GM19238 (cell line): Measurements from ENCODE around the gene PKP2.
"Not testable (repeated sequence)": the region's sequence is repeated elsewhere in the genome, so short reads cannot be mapped to it uniquely, and the experiment has no call there.

Source experiments
- DNase-seq: peaks from one replicate; pipeline ENCODE4 v3.0.0; 2011; ENCODE audit warnings: low spot score; ENCODE audit not compliant: insufficient read length

The PKP2 gene

GRCh38 chr12:32897281-32897610 is 669 bp upstream of the PKP2 start:
- DNase-seq = no peak

DNA sequence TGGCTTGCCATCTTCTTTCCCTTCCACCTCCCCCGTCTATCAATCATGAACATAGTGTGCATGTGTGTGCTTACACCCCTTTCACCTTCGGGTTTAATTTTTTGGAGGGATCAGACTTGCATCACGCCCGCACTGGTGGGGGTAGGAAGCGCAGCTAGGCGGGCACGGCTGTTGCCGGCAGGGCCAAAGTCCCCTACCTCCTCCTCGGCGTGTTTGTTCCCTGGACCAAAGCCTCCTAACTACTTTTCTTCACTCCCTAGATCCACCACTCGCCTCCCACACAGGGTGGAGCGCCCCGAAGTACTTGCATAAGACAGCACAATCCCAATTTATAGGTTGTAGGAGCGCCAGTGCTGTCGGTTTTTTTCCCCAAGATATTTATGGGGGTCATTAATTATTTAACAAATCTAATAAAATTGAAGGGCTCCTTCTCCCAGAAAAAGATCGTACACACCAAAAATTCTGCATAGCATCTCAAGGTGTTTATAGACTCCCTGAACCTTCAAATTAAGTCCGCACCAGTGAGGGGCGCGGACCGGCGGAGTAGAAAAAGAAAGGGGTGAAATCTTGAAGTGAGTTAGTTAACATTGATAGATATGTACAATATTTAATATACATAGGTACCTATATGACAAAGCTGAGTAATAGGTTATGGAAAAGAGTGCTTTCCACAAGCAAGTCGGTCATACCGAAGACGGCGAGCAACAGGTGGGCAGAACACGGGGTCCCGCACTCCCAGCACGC is 717 bp downstream of the PKP2 start:
- DNase-seq = no peak

DNA sequence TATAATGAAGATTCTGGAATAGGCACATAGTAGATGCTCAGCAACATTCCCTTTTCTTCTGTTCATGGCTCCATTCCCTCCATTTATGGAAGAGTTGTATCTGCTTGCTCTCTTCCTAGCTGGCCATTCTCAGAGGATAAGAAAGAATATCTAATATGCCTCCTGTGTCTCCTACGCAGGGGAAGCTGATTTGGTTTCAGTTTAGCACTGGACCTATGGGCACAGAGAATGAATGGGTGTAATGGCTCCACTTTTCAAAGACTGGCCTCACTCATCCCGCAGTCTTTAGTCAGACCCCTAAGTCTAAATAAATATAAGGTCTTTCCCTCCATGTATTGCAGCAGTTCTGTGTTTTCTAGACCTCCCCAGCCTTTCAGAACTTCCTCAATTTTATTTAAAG is 2.0 kb downstream of the PKP2 start:
- no peak for DNase-seq

DNA sequence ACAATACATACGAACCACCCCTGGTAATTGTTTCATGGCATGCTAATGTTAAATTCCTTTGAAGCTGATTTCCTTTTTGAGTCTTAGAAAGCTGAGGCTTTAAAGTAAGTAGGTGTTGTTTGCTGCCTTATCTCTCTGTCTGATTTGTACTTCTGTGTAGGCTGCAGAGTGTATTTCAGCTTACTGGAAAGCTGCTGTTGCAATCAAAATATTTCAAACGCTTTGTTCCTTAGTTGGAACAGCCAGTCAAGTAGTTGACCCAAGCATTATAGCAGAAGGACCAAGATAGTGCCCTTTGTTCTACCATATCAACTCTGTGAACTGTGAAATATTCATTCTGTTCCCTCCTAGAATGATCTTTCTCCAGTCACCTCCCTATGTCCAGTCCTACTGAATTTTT is 3.1 kb downstream of the PKP2 start:
- DNase-seq = no peak

DNA sequence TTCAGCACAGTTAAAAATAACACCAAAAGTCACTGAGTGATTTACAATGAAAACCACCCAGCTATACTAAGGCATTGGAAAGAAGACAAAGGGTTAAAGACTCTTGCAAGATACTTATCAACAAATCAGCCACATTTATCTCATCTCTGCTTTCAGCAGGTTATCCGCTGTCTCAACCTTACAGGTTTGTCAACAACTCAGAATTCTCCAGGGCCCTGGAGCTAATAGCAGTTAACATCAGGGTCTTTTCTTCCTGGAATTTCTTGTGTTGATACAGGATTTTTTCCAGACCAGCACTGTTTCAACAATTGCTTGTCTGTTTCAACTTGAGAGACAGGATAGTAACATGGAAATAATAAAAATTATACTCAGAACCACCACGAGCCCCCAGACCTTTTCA is 3.5 kb downstream of the PKP2 start:
- no peak for DNase-seq

GRCh38 chr12:32892369-32892768 is 4.2 kb downstream of the PKP2 start:
- not testable (repeated sequence) for DNase-seq

GRCh38 chr12:32891956-32892355 is 4.6 kb downstream of the PKP2 start:
- no peak for DNase-seq

DNA sequence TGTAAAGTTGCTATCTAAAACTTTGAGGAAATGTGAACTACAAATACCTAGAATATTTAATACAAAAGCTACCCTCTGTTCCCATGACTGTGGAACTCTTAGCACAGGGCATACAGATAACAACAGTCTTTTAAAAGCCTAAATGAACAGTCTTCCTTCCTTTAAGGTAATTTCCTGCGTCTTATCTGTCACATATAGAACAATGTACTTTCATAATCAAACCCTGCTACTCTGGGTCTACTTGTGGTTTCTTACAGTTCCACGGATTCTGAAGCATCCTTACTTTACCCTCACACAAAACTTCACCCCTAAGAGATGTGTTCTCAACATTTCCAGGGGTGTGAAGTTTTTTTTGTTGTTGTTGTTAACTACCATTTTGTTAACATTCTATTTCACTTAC is 5.1 kb downstream of the PKP2 start:
- no peak for DNase-seq

GRCh38 chr12:32889011-32889760 is 7.4 kb downstream of the PKP2 start:
- DNase-seq = no peak

- DNase-seq = no peak
Observed at GRCh38 chr12:32887058-32887457, 9.5 kb downstream of the PKP2 start.

DNA sequence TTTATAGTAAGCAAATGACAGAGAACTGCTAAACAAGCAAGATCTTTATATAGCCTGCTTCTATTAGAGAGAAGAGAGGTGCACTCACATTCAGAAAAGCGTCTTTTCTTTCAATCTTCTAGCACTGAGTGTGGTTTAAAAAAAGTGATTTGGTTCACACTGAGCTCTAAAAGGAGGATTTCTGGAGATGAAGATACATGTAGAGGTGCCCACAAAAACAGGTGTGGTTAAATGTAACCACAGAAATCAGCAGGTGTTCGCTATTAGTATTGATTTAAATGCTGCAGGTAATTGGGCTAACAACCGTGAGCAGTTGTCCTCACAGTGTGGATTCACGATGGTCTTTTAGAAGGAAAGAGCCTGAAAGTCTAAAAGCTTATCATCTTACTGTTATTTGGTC is 10.7 kb downstream of the PKP2 start:
- no peak for DNase-seq

- DNase-seq = no peak
Observed at GRCh38 chr12:32884962-32885361, 11.6 kb downstream of the PKP2 start.

GRCh38 chr12:32881702-32882101 is 14.9 kb downstream of the PKP2 start:
- no peak for DNase-seq

DNA sequence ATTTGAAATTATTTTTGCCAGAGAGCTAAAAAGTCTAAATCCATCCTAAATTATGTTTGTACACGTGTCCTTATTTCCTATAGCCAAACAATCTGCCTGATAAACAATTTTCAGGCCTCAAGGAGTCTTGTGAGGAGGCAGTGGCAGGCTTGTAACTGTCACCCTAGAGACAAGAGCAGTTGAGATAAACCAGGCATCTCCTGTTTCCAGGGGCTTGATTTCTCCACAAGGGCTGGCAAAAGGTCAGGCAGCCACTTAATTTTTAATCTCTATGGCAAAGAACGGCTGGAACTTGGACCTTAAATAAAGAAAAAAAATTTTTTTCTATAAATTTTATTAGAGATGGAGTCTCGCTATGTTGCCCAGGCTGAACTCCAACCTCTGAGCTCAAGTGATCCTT is 15.5 kb downstream of the PKP2 start:
- no peak for DNase-seq

- not testable (repeated sequence) for DNase-seq
Observed at GRCh38 chr12:32879066-32879465, 17.5 kb downstream of the PKP2 start.

DNA sequence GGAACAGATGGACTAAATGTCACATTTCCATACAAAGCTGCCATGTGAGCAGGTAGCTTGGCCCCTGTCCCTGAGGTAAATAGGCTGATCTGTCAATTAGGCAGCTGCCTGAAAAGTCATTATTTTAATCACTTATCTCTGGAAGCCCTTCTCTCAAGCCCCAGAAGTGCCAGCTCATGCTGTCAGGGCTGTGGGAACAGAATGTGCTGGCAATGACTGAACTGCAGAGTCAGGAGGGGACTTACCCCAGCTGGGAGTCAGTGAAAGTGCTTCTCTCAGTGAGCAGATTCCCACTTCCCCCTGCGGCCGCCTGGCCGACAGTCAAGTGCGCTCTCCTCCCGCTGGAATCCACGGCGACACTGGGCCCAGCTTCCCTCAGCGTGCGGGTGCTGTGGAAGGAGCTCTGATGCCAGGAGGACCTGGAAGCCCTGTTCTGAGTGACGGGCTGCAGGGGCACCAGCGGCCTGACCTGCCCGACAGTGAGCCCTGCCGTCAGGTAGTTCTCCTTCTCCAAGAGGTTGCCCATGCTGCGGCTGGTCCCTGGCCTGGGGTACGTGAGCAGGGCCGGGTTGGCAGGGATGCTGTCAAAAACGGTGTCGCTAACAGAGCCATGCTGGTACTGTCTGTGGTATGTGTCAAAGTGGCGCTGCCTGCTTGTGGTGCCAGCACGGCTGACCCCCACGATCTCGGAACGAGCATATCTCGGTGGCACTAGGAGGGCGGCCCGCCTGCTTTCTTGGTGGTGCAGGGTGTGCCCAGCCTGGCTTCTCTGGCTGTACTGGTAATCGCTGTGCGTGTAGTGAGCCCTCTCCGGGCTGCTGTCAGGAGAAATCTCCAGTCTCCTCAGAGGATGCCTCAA is 18.7 kb downstream of the PKP2 start:
- DNase-seq = no peak

DNA sequence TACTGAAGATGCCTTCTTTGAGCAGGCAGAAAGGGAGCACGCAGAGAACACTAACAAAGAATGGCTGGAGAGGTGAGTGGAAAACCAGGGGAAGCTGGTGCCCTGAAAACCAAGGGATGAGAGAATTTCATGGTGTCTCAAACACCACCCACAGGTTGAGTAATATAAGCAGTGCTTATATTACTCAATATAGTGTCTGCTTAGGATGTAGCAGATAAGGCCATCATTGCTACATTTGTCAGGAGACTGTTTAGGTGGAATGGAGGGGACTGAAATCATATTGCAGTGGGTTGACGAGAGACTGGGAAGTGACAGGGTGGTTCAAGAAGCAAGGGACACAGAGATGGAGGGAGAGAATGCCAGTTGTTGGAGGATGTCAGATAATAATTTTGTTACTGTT is 20.6 kb downstream of the PKP2 start:
- no peak for DNase-seq

DNA sequence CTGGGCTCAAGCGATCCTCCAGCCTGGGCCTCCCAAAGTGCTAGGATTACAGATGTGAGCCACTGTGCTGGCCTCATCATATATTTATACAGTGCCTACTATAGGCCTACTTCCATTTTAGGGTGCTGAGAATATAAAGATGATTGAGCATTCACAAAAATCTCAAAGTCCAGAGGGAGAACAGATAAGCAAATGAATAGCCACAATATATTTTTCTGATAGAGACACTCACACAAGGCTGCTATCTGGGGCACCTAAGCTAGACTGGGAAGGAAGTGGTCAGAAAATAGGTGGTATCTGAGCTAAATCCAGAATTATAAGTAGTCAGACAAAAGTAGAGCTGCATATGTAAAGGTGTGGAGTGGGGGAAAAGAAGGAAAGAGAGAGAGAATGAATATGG is 21.6 kb downstream of the PKP2 start:
- no peak for DNase-seq

DNA sequence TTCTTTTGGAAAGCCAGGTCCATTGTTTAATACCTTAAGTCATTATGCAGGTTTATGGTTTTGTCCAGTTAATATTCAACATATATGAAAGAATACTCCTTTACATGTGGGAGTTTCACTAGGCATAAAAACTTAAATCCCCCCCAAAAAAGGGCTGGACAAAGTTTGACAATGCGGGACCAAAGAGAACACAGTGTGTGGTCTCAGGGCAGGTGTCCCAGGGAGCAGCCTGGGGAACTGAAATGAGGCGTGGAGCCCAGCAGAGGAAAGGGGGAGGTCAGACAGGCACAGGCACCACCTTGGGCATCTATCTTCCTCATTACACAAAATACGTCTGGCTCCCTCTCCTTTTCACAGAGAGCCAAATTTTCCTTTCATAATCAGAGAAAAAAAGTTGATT is 22.5 kb downstream of the PKP2 start:
- no peak for DNase-seq

DNA sequence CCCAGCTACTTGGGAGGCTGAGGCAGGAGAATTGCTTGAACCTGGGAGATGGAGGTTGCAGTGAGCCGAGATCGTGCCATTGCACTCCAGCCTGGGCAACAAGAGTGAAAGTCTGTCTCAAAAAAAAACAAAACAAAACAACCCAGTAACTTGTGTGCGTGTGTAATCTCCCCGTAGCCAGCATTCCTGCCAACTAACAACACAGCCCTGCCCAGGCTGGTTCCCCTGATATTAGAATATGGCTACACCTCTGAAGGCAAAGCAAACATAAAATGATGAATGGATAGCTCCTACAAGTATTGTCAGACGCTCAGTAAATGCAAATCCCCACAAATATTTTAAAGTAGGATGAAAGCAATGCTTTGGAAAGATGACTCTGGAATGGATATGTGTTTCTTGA is 24.2 kb downstream of the PKP2 start:
- not testable (repeated sequence) for DNase-seq

DNA sequence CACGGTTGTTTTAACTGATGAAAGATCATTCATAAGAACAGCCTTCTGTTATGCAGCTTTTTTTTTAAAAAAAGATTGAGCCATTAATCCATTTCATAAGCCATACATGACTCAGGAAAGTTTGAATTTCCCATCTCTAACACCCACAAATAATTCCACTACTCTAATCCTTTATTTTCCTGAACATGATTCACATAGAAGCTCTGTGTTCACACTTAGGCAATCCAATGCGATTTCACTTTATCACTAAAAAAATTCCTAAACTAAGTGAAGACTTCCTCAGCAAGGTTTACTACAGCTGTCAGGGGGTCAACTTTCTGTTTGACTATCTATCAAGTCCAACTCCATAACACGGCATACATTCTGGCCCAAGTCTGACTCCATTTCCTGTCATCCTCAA is 25.9 kb downstream of the PKP2 start:
- no peak for DNase-seq

DNA sequence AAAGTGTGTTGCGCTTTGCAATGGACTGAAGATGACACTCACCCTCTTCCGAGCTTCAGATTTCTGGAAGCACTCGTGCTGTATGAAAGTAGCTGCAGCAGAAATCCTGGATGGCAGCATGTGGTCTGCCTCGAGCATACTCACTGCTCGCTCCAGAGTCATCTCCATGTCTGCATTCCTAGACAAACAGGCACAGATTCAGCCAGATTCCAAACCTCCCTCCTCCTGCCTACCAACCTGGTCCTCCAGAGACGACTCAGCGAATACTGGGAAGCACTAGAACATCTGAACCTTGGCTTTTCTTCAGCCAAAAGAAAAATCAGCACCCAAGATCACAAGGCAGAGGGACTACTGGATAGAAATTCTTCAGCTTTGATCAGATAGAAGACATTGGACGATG is 27.7 kb downstream of the PKP2 start:
- no peak for DNase-seq
